Fibroblast of the aortic adventitia (primary cell): Measurements from ENCODE around the gene KCNQ1. TPM values are rescaled to one million over a fixed set of nuclear protein-coding genes. Genes with fewer than 3 reads are reported as not detected.

Source experiments
- DNase-seq: peaks from one replicate; pipeline ENCODE4 v3.0.0-alpha.2; 2010; ENCODE audit warnings: low read depth
- H3K4me3 ChIP-seq: 2 replicates; pipeline ENCODE4 v1.5.1; 2011; ENCODE audit warnings: low read depth, mild to moderate bottlenecking, control low read depth, low read length, moderate library complexity
- CTCF ChIP-seq: IDR thresholded peaks from 2 replicates; pipeline ENCODE4 v1.5.1; 2011; ENCODE audit warnings: mild to moderate bottlenecking, low read length, control low read depth, inconsistent platforms; ENCODE audit not compliant: insufficient read depth
- total RNA-seq: library from RNA; depleted of rRNA; stranded (reverse); fragments of >200 nt; gene quantifications from 2 replicates; pipeline ENCODE4 v1.2.3, GENCODE V29; 2012; ENCODE audit warnings: low replicate concordance

KCNQ1 gene
- total RNA-seq, 1 donor = not detected

DNA sequence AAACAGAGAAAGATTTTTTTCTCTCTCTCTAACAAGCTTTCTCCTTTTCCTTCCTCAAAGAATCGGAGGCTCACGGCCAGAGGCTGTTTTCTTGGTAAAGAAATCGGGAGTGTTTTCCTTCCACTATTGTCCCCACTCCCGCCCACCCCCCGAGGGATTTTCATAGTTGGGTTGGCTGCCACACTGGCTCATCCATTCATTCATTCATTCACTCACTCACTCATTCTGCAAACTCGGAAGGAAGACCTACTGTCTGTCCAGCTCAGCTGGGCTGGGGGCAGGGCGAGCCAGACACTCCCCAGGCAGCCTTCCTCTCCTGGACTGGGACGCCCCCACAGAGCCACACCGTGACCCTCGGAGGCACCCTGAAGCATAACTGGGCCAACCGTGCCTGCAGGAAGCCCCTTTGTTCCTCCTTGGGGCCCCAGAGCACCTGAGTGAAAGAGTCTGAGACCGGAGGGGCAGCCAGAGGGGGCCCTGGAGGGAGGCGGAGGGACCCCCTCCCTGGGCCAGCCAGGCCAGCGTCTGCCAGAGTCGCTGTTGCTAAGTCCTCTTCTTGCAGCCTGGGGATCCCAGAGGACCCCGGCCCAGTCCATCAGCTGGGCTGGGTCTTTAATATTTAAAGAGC is 423.8 kb downstream of the KCNQ1 start:
- DNase-seq = no peak
- no peak for TF ChIP-seq CTCF
- H3K4me3 ChIP-seq = no peak overlapping the region

DNA sequence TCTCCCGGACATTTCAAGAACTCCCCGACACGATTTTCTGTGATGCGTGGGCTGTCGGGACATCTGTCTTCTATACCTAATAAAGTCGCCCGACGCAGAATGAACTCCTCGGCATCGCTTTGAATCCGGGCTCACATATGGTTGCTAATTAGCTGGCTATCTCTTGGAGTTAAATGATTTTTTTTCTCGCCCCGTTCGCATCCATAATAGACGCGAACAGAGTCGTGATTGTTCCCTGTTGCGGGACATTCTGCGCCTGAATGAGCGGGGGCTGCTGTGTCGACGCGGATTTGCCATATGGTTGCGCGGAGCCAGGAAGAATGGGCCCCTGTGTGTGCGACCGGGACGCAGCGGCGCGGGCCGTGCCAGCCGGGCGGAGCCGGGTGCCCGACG is 424.3 kb downstream of the KCNQ1 start:
- H3K4me3 ChIP-seq = no peak overlapping the region
- TF ChIP-seq CTCF = no peak
- DNase-seq = no peak

DNA sequence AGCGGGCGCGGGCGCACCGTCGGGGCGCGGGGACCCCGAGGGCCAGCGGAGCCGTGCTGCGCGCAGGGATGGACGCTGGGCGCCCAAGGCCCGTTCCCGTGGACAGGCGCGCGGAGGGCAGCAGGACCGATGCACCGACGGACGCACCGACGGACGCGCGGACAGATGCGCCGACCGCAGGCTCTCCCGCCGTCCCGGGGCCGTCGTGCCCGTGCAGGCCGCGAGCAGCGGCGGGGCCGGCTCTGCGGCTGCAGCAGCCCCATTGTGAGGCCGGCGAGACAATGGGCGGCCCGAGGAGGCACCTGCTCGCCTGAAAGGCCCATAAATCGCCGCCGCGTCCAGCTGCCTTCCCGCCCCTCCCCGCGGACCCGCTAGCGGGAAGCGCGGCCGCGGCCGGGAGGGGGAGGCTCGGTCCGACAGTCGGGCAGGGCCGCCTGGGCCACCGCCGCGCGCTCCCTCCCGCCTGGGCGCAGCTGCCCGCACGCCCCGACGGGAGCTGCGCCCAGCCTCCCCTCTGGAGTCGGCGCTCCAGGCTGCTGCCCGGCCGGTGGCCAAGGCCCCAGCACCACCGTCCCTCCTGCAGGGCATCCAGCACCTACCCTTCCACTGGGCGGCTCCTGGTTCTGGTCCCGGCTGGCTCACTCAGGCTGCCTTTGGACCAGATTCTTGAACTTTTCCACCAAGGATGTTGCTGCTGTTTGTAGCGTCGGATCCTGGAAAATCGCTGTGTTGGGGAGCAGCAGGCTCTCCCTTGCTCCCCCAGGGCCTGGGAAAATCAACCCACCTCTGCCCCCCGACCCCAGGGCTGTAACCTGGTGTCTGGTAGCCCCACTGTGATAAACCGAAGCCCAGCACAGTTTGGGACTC is 425.0 kb downstream of the KCNQ1 start:
- TF ChIP-seq CTCF = no peak
- no peak overlapping the region for H3K4me3 ChIP-seq
- DNase-seq = no peak

- TF ChIP-seq CTCF = no peak
- DNase-seq = no peak
- no peak overlapping the region for H3K4me3 ChIP-seq
Observed at GRCh38 chr11:2870460-2870859, 425.7 kb downstream of the KCNQ1 start.

DNA sequence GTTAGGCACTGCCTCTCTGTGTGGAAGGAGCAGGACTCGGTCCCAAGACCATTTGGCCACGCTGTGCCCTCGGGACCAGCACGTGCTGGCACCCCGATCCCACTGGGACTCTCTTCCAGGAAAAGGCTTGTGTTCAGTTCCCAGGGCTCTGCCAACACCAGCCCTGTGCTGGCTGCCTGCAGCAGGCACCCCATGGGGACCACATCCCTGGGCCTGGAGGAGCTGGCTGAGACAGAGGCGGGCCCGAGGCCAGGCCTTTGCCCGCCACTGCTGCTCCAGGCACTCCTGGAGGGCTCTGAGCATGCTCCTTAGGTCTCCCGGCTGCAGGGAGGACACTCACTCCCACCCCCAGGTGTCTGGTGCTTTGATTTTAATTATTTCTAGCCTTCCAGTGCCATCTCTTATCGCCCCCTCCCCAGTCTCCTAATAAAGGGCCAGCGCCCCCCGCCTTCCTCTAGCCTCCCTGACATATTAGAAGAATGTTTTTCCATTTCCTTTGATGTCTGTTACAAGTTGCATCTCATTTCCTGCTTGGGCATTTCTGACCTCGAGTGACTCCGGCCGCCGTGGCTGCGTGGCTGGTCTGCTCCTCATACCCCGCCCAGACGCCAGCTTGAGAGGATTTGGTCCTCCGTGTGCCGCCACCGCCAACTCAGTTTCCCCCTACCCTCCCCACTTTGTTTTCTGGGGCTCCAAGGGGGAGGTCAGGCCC is 426.3 kb downstream of the KCNQ1 start:
- DNase-seq = no peak
- no peak for TF ChIP-seq CTCF
- H3K4me3 ChIP-seq = no peak overlapping the region

DNA sequence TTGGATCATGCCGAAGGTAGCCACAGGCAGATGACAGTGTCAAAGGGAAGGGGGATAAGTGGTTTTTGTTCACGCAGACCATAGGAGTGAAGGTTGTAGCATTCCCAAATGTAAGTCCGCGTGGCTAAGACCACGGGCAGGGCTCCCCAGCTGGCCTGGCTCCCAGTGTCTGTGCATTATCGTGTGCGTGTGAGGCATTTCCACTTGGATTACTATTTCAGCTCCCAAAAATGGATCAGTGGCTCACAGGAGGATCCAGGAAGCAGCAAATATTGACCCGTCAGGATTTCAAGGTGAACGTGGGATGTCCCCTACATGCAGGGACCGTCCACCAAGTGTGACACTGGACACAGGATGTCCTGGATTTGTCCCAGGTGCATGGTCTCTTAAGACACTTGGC is 430.2 kb downstream of the KCNQ1 start:
- TF ChIP-seq CTCF = no peak
- no peak overlapping the region for H3K4me3 ChIP-seq
- no peak for DNase-seq
